Neural progenitor cell (in vitro differentiated cells): ENCODE measurements around the gene KCNK1. TPM values are rescaled to one million over a fixed set of nuclear protein-coding genes. Genes with fewer than 3 reads are reported as not detected.
"Not testable (repeated sequence)": the region's sequence is repeated elsewhere in the genome, so short reads cannot be mapped to it uniquely, and the experiment has no call there.

ENCODE experiments used
- DNase-seq: peaks from one replicate; pipeline ENCODE4 v3.0.0-alpha.2; 2016; ENCODE audit warnings: low spot score
- H2AFZ ChIP-seq: fragments of 200-600 bp; sonication (generic); replicated peaks from 2 replicates; pipeline ENCODE4 v1.6.1; 2016; ENCODE audit warnings: antibody characterized with exemption
- H3F3A ChIP-seq: fragments of 200-600 bp; sonication (generic); 2 replicates; pipeline ENCODE4 v1.6.1; 2016; ENCODE audit warnings: antibody characterized with exemption, low read depth
- H3K27ac ChIP-seq: fragments of 200-600 bp; sonication (generic); 2 replicates; pipeline ENCODE4 v1.5.1; 2016; ENCODE audit warnings: mild to moderate bottlenecking
- H3K27me3 ChIP-seq: fragments of 200-600 bp; sonication (generic); 2 replicates; pipeline ENCODE4 v1.6.1; 2016; ENCODE audit warnings: mild to moderate bottlenecking, moderate library complexity
- H3K36me3 ChIP-seq: fragments of 200-600 bp; sonication (generic); 2 replicates; pipeline ENCODE4 v1.5.1; 2016
- H3K4me1 ChIP-seq: fragments of 200-600 bp; sonication (generic); 2 replicates; pipeline ENCODE4 v1.6.1; 2016; ENCODE audit warnings: mixed run types
- H3K4me2 ChIP-seq: fragments of 200-600 bp; sonication (generic); 2 replicates; pipeline ENCODE4 v1.6.1; 2016
- H3K4me3 ChIP-seq: fragments of 200-600 bp; sonication (generic); 2 replicates; pipeline ENCODE4 v1.5.1; 2016
- H3K79me2 ChIP-seq: fragments of 200-600 bp; sonication (generic); 2 replicates; pipeline ENCODE4 v1.6.1; 2016; ENCODE audit warnings: low read depth
- H3K9ac ChIP-seq: fragments of 200-600 bp; sonication (generic); 2 replicates; pipeline ENCODE4 v1.6.1; 2016
- H3K9me3 ChIP-seq: fragments of 200-600 bp; sonication (generic); 2 replicates; pipeline ENCODE4 v1.5.1; 2016; ENCODE audit warnings: low read depth
- H4K20me1 ChIP-seq: fragments of 200-600 bp; sonication (generic); 2 replicates; pipeline ENCODE4 v1.6.1; 2016; ENCODE audit warnings: low read depth
- H3K27ac Mint-ChIP-seq: 3 replicates; pipeline ENCODE4 v1.8.0; 2021; ENCODE audit warnings: mixed read lengths
- H3K27me3 Mint-ChIP-seq: 2 replicates; pipeline ENCODE4 v1.8.0; 2022; ENCODE audit warnings: low read depth, mild to moderate bottlenecking, inconsistent platforms, moderate library complexity, mixed read lengths; ENCODE audit not compliant: insufficient read depth
- H3K36me3 Mint-ChIP-seq: 3 replicates; pipeline ENCODE4 v1.8.0; 2021; ENCODE audit warnings: mixed read lengths
- H3K4me1 Mint-ChIP-seq: 3 replicates; pipeline ENCODE4 v1.8.0; 2021; ENCODE audit warnings: mixed read lengths
- H3K4me3 Mint-ChIP-seq: 3 replicates; pipeline ENCODE4 v1.8.0; 2021; ENCODE audit warnings: mild to moderate bottlenecking, moderate library complexity, mixed read lengths
- H3K9me3 Mint-ChIP-seq: 3 replicates; pipeline ENCODE4 v1.8.0; 2020; ENCODE audit warnings: mixed read lengths
- CTCF ChIP-seq: fragments of 200-600 bp; sonication (generic); IDR thresholded peaks from 2 replicates; pipeline ENCODE4 v1.5.1; 2017; ENCODE audit warnings: antibody characterized with exemption, mild to moderate bottlenecking
- EZH2 ChIP-seq: fragments of 200-600 bp; sonication (generic); IDR thresholded peaks from 2 replicates; pipeline ENCODE4 v1.6.1; 2017; ENCODE audit warnings: antibody characterized with exemption, mild to moderate bottlenecking, moderate library complexity
- EZH2phosphoT487 ChIP-seq: fragments of 200-600 bp; sonication (generic); IDR thresholded peaks from 2 replicates; pipeline ENCODE4 v1.6.1; 2017; ENCODE audit warnings: antibody characterized with exemption
- total RNA-seq: library from RNA; depleted of rRNA; stranded (reverse); fragments of >200 nt; gene quantifications from 2 replicates; pipeline ENCODE4 v1.2.3, GENCODE V29; 2015; ENCODE audit warnings: low replicate concordance

KCNK1 gene
- total RNA-seq, 1 donor from 2014 or later, result 0.11 TPM

- Histone ChIP-seq H3K4me2 (no peak overlapping the region), H3K9ac (no peak overlapping the region), H3K27ac (no peak overlapping the region), H3F3A (peaks cover 6% of the 10 kb centered on the region), H3K4me3 (no peak overlapping the region), H3K36me3 (no peaks in the 10 kb centered on the region), H3K27me3 (peaks cover 27% of the 10 kb centered on the region), H4K20me1 (no peaks in the 10 kb centered on the region), H3K79me2 (no peaks in the 10 kb centered on the region), H3K4me1 (peaks cover 3% of the 10 kb centered on the region), H2AFZ (no peak overlapping the region), H3K9me3 (no peaks in the 10 kb centered on the region)
- peaks cover 22% of the 10 kb centered on the region for H3K27me3 Mint-ChIP-seq
- no peak for TF ChIP-seq EZH2
- TF ChIP-seq CTCF, result no peak
- no peak for TF ChIP-seq EZH2phosphoT487
- H3K36me3 Mint-ChIP-seq, result no peaks in the 10 kb centered on the region
- no peaks in the 10 kb centered on the region for H3K9me3 Mint-ChIP-seq
- no peak for DNase-seq
- H3K4me3 Mint-ChIP-seq, result no peak overlapping the region
- no peak overlapping the region for H3K27ac Mint-ChIP-seq
- H3K4me1 Mint-ChIP-seq, result peaks cover 9% of the 10 kb centered on the region
Observed at GRCh38 chr1:233608988-233609387, 4.9 kb upstream of the KCNK1 start.

- no peak overlapping the region for H3K9ac ChIP-seq
- peaks cover 10% of the 10 kb centered on the region for H3F3A ChIP-seq
- H3K9me3 Mint-ChIP-seq, result no peaks in the 10 kb centered on the region
- TF ChIP-seq EZH2, result no peak
- TF ChIP-seq CTCF, result no peak
- no peak for TF ChIP-seq EZH2phosphoT487
- H3K4me3 Mint-ChIP-seq, result no peak overlapping the region
- no peaks in the 10 kb centered on the region for H3K36me3 ChIP-seq
- no peaks in the 10 kb centered on the region for H3K79me2 ChIP-seq
- H3K36me3 Mint-ChIP-seq, result no peaks in the 10 kb centered on the region
- no peak overlapping the region for H3K27ac ChIP-seq
- no peak overlapping the region for H2AFZ ChIP-seq
- H4K20me1 ChIP-seq, result no peaks in the 10 kb centered on the region
- H3K4me1 Mint-ChIP-seq, result peaks cover 12% of the 10 kb centered on the region
- H3K27me3 Mint-ChIP-seq, result peaks cover 25% of the 10 kb centered on the region
- DNase-seq, result no peak
- peaks cover 36% of the 10 kb centered on the region for H3K27me3 ChIP-seq
- no peaks in the 10 kb centered on the region for H3K9me3 ChIP-seq
- H3K27ac Mint-ChIP-seq, result no peak overlapping the region
- H3K4me2 ChIP-seq, result no peak overlapping the region
- peaks cover 8% of the 10 kb centered on the region for H3K4me1 ChIP-seq
- no peak overlapping the region for H3K4me3 ChIP-seq
Observed at GRCh38 chr1:233609926-233610325, 4.0 kb upstream of the KCNK1 start.

- Histone ChIP-seq H3K9ac (no peak overlapping the region), H3K4me3 (no peak overlapping the region), H3K4me1 (peaks cover 14% of the 10 kb centered on the region), H3F3A (peaks cover 10% of the 10 kb centered on the region), H3K27ac (no peak overlapping the region), H3K9me3 (no peaks in the 10 kb centered on the region), H2AFZ (no peak overlapping the region), H3K27me3 (peaks cover 43% of the 10 kb centered on the region), H3K36me3 (no peaks in the 10 kb centered on the region), H3K4me2 (no peak overlapping the region), H4K20me1 (no peaks in the 10 kb centered on the region), H3K79me2 (no peaks in the 10 kb centered on the region)
- no peak for DNase-seq
- H3K36me3 Mint-ChIP-seq, result no peaks in the 10 kb centered on the region
- H3K4me3 Mint-ChIP-seq, result no peak overlapping the region
- H3K9me3 Mint-ChIP-seq, result no peaks in the 10 kb centered on the region
- peaks cover 19% of the 10 kb centered on the region for H3K4me1 Mint-ChIP-seq
- H3K27me3 Mint-ChIP-seq, result peaks cover 32% of the 10 kb centered on the region
- no peak overlapping the region for H3K27ac Mint-ChIP-seq
- TF ChIP-seq EZH2phosphoT487 (no peak), EZH2 (no peak), CTCF (no peak)
Observed at GRCh38 chr1:233610628-233611027, 3.3 kb upstream of the KCNK1 start.

- H3K4me3 Mint-ChIP-seq, H3K27ac Mint-ChIP-seq: not testable (repeated sequence)
- peaks cover 10% of the 10 kb centered on the region for H3F3A ChIP-seq
Observed at GRCh38 chr1:233611363-233611762, 2.5 kb upstream of the KCNK1 start.

More at GRCh38 chr1:233611363-233611762, 2.5 kb upstream of the KCNK1 start:
- not testable (repeated sequence) for H3K36me3 Mint-ChIP-seq, H3K4me3 ChIP-seq, H3K27ac ChIP-seq, H3K9me3 Mint-ChIP-seq, H3K4me2 ChIP-seq, H2AFZ ChIP-seq, H3K9ac ChIP-seq, H3K36me3 ChIP-seq, H3K79me2 ChIP-seq, H3K9me3 ChIP-seq, DNase-seq, H4K20me1 ChIP-seq
- H3K27me3 ChIP-seq, result peaks cover 51% of the 10 kb centered on the region
- Mint-ChIP-seq H3K27me3 (peaks cover 40% of the 10 kb centered on the region), H3K4me1 (peaks cover 24% of the 10 kb centered on the region)
- peaks cover 14% of the 10 kb centered on the region for H3K4me1 ChIP-seq
